DLD1 (cell line): ENCODE results near the gene HUNK.

ENCODE experiments used
- in situ Hi-C: cut with HindIII; loops from 2 replicates; pipeline ENCODE4 v1.10.0; 2017; ENCODE audit warnings: low sequenced_read_pairs

HUNK gene

DNA sequence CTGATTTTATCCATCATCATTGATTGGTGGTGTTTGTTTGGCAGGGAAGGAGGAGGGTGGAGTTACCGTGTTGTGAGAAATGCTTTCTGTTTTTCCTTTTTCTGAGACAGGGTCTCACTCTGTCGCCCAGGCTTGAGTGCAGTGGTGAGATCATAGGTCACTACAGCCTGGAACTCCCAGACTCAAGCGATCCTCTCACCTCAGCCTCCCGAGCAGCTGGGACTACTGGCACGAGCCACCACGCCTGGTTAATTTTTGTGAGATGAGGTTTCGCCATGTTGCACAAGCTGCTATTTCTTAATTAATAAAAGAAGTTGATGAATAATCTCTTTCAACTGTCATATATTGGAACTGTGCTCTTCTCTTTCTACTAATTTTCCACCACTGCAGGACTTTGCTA is 44.3 kb downstream of the HUNK start:
- in situ Hi-C loops: no loop called here

DNA sequence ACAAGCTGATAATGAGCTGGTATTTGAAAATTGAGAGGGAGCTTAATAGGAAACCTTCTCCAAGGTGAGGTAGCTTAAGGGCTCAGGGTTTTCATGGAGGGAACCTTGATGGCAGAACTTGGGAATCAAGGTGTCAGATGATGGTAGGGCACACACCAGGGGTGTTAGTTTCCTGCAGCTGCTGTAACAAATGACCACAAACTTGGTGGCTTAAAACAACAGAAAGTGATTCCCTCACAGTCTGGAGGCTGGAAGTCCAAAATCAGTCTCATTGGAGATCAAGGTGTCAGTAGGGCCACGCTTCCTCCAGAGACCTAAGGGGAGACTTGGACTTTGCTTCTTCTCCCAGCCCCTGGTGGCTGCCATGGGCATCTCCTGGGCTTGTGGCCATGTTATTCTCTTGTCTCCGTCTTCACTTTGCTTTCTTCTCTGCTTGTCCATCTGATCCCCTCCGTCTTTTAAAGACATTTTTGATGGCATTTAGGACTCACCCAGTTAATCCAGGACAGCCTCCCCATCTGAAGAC is 45.5 kb downstream of the HUNK start:
- in situ Hi-C loops: no loop called here

DNA sequence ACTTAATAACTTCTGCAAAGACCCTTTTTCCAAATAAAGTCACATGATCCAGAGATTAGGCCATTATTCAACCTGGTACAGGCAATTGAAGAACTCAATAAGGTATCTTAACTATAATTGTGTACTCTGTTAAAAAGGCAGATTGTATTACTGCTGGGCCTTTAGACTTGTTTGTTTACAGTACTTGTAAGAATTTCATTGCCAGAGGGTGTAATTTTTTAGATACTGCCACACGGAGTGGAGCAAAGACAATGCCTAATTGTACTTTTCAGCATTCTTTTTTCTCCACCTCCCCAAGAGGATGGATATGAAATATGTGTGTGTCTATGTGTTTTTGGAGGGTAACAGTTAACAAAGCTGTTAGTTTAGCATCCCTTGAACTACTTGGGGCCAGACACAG is 47.5 kb downstream of the HUNK start:
- in situ Hi-C loops: no loop called here

DNA sequence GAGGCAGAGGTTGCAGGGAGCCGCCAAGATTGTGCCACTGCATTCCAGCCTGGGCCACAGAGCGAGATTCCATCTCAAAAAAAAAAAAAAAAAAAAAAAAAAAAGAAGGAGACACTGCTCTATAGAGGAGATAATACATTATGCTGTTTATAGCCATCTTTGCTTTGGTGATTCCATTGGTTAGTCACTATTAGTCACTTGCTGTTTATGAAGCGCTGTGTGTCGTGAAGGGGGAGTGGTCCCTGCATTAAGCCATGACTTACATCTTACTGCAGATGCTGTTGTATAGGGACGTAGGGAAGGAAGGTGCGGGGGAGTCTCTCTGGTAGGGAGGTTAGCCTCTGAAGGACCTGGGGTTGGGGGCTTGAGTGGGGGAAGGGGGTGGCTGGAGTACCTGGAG is 48.3 kb downstream of the HUNK start:
- in situ Hi-C loops: no loop called here

DNA sequence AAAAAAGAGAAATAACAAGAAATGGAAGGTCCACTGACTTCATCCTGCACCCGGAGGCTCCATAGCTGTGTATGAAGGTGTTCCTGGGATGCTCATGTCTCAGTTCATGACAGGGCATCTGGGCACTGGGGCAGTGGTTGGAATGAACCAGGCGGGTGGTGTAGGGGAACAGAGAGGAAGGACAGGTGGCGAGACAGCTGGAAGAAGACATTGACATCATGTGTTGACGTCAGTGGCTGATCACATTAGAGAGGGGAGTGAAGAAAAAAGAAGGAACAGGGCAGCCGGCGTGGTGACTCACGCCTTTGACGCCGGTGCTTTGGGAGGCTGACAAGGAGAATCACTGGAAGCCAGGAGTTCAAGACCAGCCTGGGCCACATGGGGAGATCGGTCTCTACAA is 50.1 kb downstream of the HUNK start:
- in situ Hi-C loops: no loop called here

DNA sequence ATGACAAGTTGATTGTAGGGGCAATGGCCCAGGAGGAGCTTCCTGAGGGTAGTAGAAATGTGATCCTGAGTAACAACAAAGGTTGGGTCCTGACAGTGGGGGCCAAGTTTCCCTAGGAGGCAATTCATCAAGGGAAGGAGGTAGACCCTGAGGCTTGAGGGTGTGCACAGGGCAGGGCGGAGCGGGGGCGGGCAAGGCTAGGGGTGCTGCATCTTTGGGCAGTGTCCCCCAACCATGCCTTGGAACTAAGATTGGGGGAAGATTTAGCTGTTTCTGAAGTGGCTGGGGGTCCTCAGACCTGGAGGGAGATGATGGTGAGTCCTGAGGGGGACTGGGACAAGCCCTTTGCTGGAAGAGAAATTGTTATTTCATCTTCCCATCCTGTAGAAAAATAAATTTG is 50.9 kb downstream of the HUNK start:
- in situ Hi-C loops: no loop called here

DNA sequence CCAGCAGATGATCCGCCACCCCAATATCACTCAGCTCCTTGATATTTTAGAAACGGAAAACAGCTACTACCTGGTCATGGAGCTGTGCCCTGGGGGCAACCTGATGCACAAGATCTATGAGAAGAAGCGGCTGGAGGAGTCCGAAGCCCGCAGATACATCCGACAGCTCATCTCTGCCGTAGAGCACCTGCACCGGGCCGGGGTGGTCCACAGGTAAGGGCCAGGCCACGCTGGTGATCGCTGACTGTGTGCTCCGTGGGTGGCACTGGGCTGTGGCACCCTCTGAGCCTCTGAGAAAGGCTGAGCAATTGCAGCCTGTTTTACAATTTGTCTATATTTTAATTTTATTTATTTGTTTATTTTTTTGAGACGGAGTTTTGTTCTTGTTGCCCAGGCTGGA is 51.7 kb downstream of the HUNK start:
- in situ Hi-C loops: no loop called here

DNA sequence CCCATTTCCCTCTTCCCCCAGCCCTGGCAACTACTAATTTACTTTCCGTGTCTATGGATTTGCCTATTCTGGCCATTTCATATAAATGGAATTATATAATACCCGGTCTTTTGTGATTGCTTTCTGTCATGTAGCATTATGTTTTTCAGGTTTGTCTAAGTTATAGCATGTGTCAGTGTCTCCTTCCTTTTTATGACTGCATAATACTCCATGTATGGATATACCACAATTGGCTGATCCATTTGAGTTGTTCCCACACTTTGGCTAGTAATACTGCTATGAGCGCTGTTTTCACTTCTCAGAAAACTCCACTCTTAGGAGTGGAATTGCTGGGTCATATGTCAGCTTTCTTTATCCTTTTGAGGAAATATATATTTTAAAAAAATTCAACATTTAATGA is 53.7 kb downstream of the HUNK start:
- in situ Hi-C loops: no loop called here

DNA sequence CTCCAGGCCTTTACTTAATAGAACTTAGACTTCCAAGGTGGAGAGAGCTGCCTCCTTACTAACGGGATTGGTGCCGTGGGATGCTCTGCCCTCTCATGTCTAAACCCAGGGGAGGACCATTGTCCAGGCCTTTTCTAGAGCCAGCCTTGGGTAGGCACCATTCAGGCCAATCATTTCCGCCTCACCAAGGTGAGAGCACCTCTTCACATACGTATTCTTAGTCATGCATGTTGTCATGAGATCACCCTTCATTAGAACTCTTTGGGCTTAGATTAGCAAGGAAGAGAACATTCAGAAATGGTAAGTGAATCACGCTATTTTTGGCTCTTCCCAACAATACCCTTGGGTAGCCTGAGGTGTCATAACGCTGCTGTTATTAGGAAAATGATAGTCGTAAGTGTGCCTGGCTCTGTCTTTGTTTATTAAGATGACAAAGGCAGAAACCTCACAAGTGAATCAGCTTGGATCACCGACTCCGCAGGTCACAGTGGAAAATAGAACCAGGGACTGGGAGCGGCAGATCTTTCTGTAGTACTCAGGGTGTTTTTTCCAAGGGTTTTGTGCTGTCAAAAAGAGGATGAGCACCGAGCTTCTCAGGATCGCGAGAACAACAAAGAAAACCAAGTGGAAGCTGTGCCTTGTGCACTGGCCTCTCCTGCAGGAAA is 55.0 kb downstream of the HUNK start:
- in situ Hi-C loops: no loop called here

DNA sequence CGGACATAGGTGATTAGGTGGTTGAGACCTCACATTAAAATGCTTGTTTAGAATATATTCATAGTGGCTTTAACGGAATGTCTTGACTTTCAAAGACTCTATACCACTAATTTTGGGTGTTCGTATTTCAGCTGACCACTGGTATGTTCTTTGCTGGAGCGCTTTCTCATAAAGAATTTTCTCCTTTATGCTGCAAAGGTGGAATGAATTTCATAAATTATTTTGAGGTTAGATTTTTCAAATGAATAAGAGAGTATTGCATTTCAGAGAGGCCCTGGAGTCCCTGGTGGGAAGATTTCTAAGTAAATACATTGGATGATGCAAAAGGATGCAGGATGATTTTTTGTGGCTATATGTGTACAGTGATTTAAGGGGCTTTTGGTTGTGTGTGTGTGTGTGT is 55.8 kb downstream of the HUNK start:
- in situ Hi-C loops: no loop called here

DNA sequence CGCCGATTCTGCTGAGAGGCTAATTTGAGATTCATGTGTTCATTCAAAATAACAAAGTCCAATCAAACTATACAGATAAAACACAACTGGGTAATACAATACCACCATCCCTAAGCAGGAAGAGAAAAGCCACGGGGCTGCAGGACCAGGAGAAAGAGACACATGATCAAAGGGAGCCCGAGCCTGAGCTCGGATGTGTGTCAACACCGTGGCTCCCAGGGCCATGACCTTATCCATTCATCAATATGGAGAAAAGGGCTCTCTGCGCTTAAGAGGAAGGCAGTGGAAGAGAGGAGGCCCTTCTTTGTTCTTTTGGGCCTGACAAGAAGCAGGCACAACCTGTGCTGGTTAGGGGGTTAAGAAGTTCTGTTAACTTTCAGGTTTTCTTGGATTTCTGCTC is 56.7 kb downstream of the HUNK start:
- in situ Hi-C loops: no loop called here

DNA sequence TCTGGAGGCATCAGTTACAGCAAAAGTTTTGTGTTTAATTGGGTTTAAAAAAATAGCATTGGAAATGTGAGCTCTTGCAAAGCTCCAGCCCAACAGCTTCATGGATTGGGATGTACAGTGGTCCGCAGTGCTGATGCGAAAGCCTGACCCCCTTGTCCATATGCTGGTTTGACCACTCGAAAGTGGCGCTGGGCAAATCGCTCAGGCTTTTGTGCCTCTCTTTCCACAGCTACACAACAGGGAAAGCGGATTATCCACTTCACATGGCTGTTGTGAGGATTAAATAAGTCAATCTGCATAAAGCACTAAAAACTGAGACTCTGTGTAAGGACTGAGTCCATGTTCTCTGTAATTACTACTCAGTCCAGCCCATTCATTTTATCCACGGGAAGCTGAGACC is 57.2 kb downstream of the HUNK start:
- in situ Hi-C loops: no loop called here

DNA sequence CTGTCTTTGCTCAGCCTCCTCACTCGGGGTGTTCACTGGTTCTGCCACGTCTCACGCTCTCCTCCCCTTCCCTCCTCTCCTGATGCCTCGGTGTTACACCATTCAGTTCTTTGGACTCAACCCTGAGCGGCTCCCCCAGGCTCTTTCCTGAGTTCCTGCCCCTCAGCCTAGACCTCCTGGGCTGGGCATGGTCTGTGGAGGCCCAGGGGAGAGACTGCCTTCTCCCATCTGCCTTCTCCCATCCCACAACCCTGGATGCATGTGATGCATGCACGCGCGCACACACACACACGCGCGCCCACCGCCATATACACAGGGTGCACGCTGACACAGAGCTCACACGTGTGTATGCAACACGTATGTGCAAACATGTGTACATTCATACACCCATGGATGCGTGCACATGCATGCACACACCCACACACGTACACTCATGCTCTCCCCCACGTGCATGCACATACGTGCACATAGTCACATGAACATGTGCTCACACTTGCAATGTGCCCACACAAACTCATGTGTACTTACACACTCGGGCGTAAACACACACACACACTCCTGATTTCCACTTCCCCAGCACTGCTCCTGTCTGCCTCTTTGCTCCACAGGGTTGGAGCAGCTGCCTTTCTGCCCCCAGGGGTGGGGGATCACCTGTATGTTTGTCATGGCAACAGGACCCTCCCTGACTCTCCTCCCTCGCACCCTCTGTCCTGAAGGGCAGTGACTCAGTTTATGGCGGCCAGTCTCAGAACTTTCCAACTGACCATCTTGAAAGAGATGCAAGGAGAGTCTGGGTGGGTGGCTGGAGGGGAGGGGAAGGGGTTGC is 59.0 kb downstream of the HUNK start:
- in situ Hi-C loops: no loop called here

DNA sequence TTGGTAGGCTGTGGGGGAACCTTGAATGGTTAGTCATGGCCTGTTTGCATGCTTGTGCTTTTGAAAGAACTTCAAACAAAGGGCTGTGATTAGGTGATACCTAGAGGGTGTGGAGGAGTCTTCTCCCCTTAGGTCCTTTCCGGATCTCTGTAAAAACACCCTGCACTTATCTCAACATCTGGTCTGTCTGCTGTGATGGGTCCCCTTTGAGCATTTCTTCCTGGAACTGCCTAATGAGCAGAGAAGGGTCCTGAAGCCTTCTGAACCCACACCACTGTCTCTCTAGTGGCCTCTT is 59.6 kb downstream of the HUNK start:
- in situ Hi-C loops: no loop called here

DNA sequence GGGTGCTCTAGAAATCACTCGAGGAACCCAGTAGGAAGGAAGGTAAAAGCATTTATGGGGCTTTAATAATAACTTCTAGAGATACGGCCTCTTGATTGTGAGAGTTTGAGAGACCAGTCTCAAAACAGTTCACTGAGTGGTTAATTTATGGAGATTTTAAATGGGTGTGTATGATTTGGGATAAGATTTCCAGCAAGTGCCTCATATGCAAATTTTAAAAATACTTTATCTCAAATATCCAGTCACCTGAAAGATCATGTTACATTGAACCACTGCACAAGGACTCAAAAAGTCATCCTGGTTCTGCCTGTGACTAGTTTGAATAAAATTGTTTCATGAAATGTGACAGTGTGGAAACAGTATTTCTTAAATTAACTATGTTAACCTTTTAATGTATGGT is 64.5 kb downstream of the HUNK start:
- in situ Hi-C loops: no loop called here

DNA sequence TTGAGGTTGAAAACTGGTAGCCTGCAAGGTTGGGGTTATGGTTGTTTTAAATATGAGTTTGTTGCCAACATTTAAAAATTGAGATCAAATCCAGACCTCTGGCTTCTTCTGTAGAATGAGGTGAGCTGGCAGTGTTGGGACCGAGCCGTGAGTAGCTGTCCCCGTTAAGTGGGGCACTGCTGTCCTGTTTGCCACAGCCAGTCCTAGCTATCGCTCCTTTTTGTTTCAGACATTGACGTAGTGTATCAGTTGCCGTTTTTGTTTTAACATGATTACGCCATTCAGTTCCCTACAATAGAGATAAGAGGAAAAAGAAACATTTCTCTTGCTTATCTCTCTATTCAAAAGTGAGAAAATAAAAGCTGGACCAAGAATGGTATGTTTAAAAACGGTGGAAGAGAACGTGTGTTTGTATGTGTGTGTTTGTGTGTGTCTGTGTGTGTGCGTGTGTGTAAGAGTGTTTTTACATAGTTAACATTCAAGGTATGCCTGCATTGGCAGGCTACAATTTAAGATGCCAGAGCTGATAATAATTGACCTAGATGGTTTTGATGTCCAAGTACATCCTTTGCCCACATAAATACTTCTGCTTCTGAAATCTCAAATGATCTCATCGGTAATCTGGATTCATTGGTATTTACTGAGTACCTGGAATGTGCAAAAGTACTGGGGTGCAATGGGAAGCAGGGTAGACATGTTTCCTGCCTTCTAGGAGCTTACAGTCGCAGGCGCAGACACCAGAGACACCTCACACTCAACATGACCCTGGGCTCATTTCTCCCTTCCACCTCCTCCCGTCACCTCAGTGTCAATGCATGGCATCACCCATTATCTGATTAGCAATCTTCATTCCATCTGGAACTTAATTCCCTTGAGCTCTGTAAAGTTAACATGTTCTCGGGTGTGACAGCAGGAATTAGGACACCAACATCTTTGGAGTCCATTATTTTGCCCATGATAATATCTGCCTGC is 65.8 kb downstream of the HUNK start:
- in situ Hi-C loops: no loop called here

DNA sequence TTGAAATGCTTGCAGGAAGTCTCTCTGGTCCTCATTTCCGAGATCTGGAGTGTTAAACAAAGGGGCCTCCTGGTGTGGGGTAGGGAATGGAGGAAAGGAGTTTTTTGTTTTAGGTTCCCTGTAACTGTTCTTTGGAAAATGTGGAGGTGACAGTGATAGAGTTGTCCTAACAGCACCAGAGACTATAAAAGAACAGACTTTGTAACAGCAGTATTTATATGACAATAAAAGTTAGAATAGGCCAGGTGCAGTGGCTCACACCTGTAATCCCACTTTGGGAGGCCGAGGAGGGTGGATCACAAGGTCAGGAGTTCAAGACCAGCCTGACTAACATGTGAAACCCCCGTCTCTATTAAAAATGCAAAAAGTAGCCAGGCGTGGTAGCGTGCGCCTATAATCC is 68.9 kb downstream of the HUNK start:
- in situ Hi-C loops: no loop called here

DNA sequence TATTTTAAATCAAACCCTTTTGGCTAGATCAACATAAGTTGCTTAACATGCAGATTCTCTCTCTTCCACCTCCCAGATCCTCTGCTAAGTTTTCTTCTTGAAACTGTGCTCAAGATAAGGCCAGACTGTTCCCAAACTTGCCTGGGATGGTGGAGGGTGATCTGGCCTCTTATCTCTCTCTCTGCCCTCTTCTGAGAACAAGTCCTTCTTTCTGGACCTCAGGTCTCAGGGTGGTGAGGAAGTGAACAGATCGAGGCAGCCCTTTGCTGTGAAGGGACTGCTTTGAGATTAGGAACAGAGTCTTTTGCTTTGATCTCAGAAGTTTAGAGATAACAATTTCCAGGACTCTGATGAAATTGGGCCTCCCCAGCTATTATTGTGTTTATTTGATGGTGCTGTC is 70.7 kb downstream of the HUNK start:
- in situ Hi-C loops: no loop called here

DNA sequence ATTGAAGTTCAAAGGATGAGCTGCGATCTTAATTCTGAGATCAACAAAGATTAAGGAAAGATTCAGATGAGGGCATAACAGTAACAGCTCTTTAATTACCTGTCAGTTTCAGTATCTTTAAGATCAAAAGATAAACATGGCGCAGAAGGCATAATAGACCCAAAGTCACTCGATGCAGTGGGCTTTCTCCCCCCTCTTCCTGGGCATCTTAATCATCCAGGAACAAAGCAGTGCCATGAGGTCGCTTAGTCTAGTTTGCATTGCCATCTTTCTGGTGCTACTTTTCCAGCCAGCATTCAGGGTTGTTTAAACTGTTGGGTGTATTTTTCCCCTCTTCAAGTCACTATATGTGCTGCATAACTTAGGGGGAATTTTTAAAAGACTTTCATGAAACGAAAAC is 72.3 kb downstream of the HUNK start:
- in situ Hi-C loops: no loop called here

DNA sequence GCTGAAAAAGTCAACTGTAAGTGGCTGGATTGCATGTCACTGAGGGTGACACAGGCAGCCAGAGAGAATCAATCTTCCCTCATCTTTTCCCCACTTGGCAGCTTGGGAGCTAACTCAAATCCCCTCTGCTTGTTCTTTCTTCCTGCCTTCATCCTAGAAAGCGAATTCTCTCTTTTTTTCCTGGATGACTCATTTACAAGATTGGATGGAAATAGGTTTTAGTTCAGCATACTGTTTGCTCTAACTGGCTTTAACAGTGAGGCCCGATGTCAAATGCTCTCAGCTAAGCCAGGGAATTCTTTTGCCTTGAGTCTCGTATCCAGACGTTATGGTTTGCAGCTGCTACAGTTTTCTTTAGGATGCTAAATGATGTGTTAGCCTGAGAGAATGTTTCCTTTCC is 72.7 kb downstream of the HUNK start:
- in situ Hi-C loops: no loop called here

DNA sequence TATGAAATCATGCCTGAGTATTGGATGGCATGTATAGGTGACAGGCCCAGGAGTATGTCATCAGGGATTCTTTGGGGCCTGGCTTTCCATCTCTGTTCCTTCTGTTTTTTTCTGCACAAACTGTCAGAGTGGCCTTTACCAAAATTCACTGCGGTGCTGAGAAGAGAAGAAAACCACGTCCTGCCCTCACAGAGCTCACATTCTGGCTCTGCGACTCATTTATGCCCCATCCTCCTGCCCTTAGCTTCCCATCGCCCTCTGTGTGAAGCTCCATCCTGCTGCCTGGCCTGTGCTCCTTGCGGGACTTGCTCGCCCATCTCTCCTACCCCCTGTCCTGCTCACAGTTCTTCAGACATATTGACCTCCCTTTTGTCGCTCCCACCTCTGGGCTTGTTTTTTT is 73.4 kb downstream of the HUNK start:
- in situ Hi-C loops: no loop called here
